ENCODE measurements around the gene NFKBIB. TPM values are rescaled to one million over a fixed set of nuclear protein-coding genes. Genes with fewer than 3 reads are reported as not detected.

Gene NFKBIB
- total RNA-seq, 1 experiment from 2014 or later: 43.7 TPM

GRCh38 chr19:38850976-38851621 lies 48.7 kb upstream of the NFKBIB start:
- H2AFZ ChIP-seq (ENCODE audit: low read length): peak overlapping the region; percentile 51; the same call in 1 of the 2 replicates
- H3K27me3 ChIP-seq (ENCODE audit: low read length): no peaks in the 10 kb centered on the region
- H3K36me3 ChIP-seq (ENCODE audit: low read depth, low read length): peaks cover 16% of the 10 kb centered on the region
- peaks cover 19% of the 10 kb centered on the region; the same call in 1 of the 2 replicates for H4K20me1 ChIP-seq (ENCODE audit: low read length)
- H3F3A ChIP-seq (ENCODE audit: low read length, unreplicated experiment): no peaks in the 10 kb centered on the region
- H3K9me2 ChIP-seq (replicated peaks; ENCODE audit: low read length): no peaks in the 10 kb centered on the region
- H3K4me2 ChIP-seq (ENCODE audit: low read length): peak overlapping the region; percentile 95
- CTCF ChIA-PET: interaction anchor here (0.6 kb wide), 1 partner anchor 12 kb away, joined by 4 read pairs; no protein-coding TSS in a partner anchor
- H3K79me2 ChIP-seq (ENCODE audit: low read length): peaks cover 39% of the 10 kb centered on the region
- H3K9ac ChIP-seq (ENCODE audit: low read length): peak overlapping the region; percentile 85
- TF ChIP-seq EZH2phosphoT487 (IDR thresholded peaks at IDR 0.05; ENCODE audit: borderline replicate concordance, low read length): no peak
- no peak for TF ChIP-seq CTCF (conservative IDR thresholded peaks at IDR 0.05; ENCODE audit: low read depth, low read length)
- TF ChIP-seq EZH2 (IDR thresholded peaks at IDR 0.05; ENCODE audit: low read length, unreplicated experiment): no peak
- H3K27ac ChIP-seq (ENCODE audit: low read length): peak overlapping the region; percentile 74
- H3K4me3 ChIP-seq (ENCODE audit: low read length): peak overlapping the region; percentile 65
- POLR2A ChIA-PET (ENCODE audit: unreplicated experiment): interaction anchor here (0.6 kb wide), 1 partner anchor 80 kb away, joined by 3 read pairs; the partner anchor contains the start of genes MRPS12 and SARS2
- intact Hi-C loops (cut with micrococcal nuclease): loop anchor here (1.0 to 5.0 kb wide), 2 partner anchors 46 to 79 kb away; partner anchors contain the start of genes MRPS12, NFKBIB, SARS2 and SIRT2
- DNase-seq (no peak), ATAC-seq (no peak)
- BruUV-seq (replicated peaks): TSS peak; percentile 87
- no peaks in the 10 kb centered on the region for H3K9me3 ChIP-seq (ENCODE audit: low read length)
- peaks cover 28% of the 10 kb centered on the region for H3K4me1 ChIP-seq (ENCODE audit: insufficient read depth, low read length)

GRCh38 chr19:38851622-38852230 lies 48.0 kb upstream of the NFKBIB start:
- peak; percentile 91 for DNase-seq

More at GRCh38 chr19:38851622-38852230, 48.0 kb upstream of the NFKBIB start:
- peak overlapping the region; percentile 46; the same call in 1 of the 2 replicates for H2AFZ ChIP-seq (ENCODE audit: low read length)
- no peaks in the 10 kb centered on the region for H3K9me3 ChIP-seq (ENCODE audit: low read length)
- H3K4me3 ChIP-seq (ENCODE audit: low read length): peak overlapping the region; percentile 83
- BruUV-seq (replicated peaks): no TSS peak
- H3K9me2 ChIP-seq (replicated peaks; ENCODE audit: low read length): no peaks in the 10 kb centered on the region
- peaks cover 28% of the 10 kb centered on the region for H3K4me1 ChIP-seq (ENCODE audit: insufficient read depth, low read length)
- H3K79me2 ChIP-seq (ENCODE audit: low read length): peaks cover 33% of the 10 kb centered on the region
- TF ChIP-seq EZH2 (IDR thresholded peaks at IDR 0.05; ENCODE audit: low read length, unreplicated experiment) (no peak), CTCF (conservative IDR thresholded peaks at IDR 0.05; ENCODE audit: low read depth, low read length) (no peak), EZH2phosphoT487 (IDR thresholded peaks at IDR 0.05; ENCODE audit: borderline replicate concordance, low read length) (no peak)
- H4K20me1 ChIP-seq (ENCODE audit: low read length): peaks cover 19% of the 10 kb centered on the region; the same call in 1 of the 2 replicates
- POLR2A ChIA-PET (ENCODE audit: unreplicated experiment): interaction anchor here (0.6 kb wide), 1 partner anchor 79 kb away, joined by 3 read pairs; the partner anchor contains the start of genes MRPS12 and SARS2
- intact Hi-C loops (cut with micrococcal nuclease): loop anchor here (5.0 kb wide), 1 partner anchor 46 kb away; the partner anchor contains the start of genes NFKBIB and SIRT2
- ATAC-seq: peak; percentile 18
- CTCF ChIA-PET: no interaction called here
- H3K27me3 ChIP-seq (ENCODE audit: low read length): no peaks in the 10 kb centered on the region
- peak overlapping the region; percentile 88 for H3K9ac ChIP-seq (ENCODE audit: low read length)
- peaks cover 14% of the 10 kb centered on the region for H3K36me3 ChIP-seq (ENCODE audit: low read depth, low read length)
- peak overlapping the region; percentile 97 for H3K4me2 ChIP-seq (ENCODE audit: low read length)
- H3K27ac ChIP-seq (ENCODE audit: low read length): peak overlapping the region; percentile 78
- no peaks in the 10 kb centered on the region for H3F3A ChIP-seq (ENCODE audit: low read length, unreplicated experiment)

Measured in PC-3 (cell line).